HepG2 (cell line): ENCODE results near the gene NIT2. TPM values are rescaled to one million over a fixed set of nuclear protein-coding genes. Genes with fewer than 3 reads are reported as not detected.
A peak's percentile ranks its signal among the peaks of the same experiment; 100 is the strongest.

Source experiments
- ARNT ChIP-seq: fragments of 450-650 bp; IDR thresholded peaks from 2 replicates; pipeline ENCODE4 v1.6.1; 2017
- BORCS8-MEF2B ChIP-seq: sonication (generic); formaldehyde crosslinking; IDR thresholded peaks from 2 replicates; pipeline ENCODE4 v1.8.0; 2022; ENCODE audit warnings: mild to moderate bottlenecking, missing genetic modification reagents
- DR1 ChIP-seq: sonication (generic); formaldehyde crosslinking; IDR thresholded peaks from 2 replicates; pipeline ENCODE4 v1.8.0; 2021; ENCODE audit warnings: mild to moderate bottlenecking, missing genetic modification reagents, inconsistent platforms
- MTA3 ChIP-seq: sonication (generic); formaldehyde crosslinking; IDR thresholded peaks from 2 replicates; pipeline ENCODE4 v1.4.0; 2020; ENCODE audit warnings: missing genetic modification reagents
- SAP130 ChIP-seq: IDR thresholded peaks from 2 replicates; pipeline ENCODE4 v1.6.1; 2016; ENCODE audit warnings: low read depth
- SKI ChIP-seq: fragments of 450-650 bp; IDR thresholded peaks from one replicate; pipeline ENCODE4 v1.6.1; 2018; ENCODE audit warnings: mild to moderate bottlenecking; ENCODE audit not compliant: partially characterized antibody
- TAF15 ChIP-seq: fragments of 200-400 bp; formaldehyde crosslinking; IDR thresholded peaks from one replicate; pipeline ENCODE4 v1.6.1; 2018; ENCODE audit warnings: mild to moderate bottlenecking, low read depth, low read length; ENCODE audit not compliant: poor library complexity, severe bottlenecking
- ZFP36 ChIP-seq: fragments of 150-350 bp; IDR thresholded peaks from 2 replicates; pipeline ENCODE4 v1.6.1; 2018; ENCODE audit warnings: borderline replicate concordance, low read length, low read depth; ENCODE audit not compliant: partially characterized antibody
- ZFP62 ChIP-seq: sonication (generic); formaldehyde crosslinking; IDR thresholded peaks from 2 replicates; pipeline ENCODE4 v1.4.0; 2020; ENCODE audit warnings: missing genetic modification reagents
- ZNF318 ChIP-seq: sonication (generic); formaldehyde crosslinking; IDR thresholded peaks from 2 replicates; pipeline ENCODE4 v1.4.0; 2020; ENCODE audit warnings: mild to moderate bottlenecking, missing genetic modification reagents
- ZNF496 ChIP-seq: sonication (generic); formaldehyde crosslinking; IDR thresholded peaks from 2 replicates; pipeline ENCODE4 v1.8.1; 2023; ENCODE audit warnings: mild to moderate bottlenecking, moderate library complexity, missing genetic modification reagents; ENCODE audit not compliant: insufficient replicate concordance
- ZNF773 ChIP-seq: sonication (generic); formaldehyde crosslinking; IDR thresholded peaks from 2 replicates; pipeline ENCODE4 v1.4.0; 2020; ENCODE audit warnings: missing genetic modification reagents, borderline replicate concordance
- polyA plus RNA-seq, 8 experiments: library from polyadenylated mRNA; depleted of rRNA in 3 of 8; stranded (reverse) in 7 of 8; unstranded in 1 of 8; fragments of >200 nt; fragmentation: Illumina TruSeq in 4 of 8; extraction: Trizol in 4 of 8; gene quantifications; 2 replicates each; pipeline versions ENCODE4 v1.2.1 to v1.2.3, GENCODE V29; 2011 to 2016; ENCODE audit warnings: low read depth in 4 of 8, missing spikeins in 1 of 8, mixed read lengths in 1 of 8; ENCODE audit not compliant: insufficient read depth in 1 of 8
- total RNA-seq, 5 experiments: library from RNA; depleted of rRNA; stranded (reverse); fragments of >200 nt; fragmentation: Illumina TruSeq; extraction: Trizol; gene quantifications; 2 replicates each; pipeline ENCODE4 v1.2.3, GENCODE V29; 2016; ENCODE audit warnings: low read depth in 1 of 5

Gene NIT2
- total and polyA plus RNA-seq, 2 of the 13 experiments (the other 11 are each of a cell fraction or from before 2014, with no cell fraction given), result 43.4 to 49.1 TPM

GRCh38 chr3:100334488-100335351, at the start of gene NIT2 (continued):
- TF ChIP-seq ZNF318 (CRISPR knock-in tag) (0 out of 2 replicates have a peak, but pooled peaks have one; percentile 13), DR1 (CRISPR knock-in tag) (peak; percentile 50; the same call in 1 of the 2 replicates), ZFP62 (no peak), ZFP36 (no peak), BORCS8-MEF2B (CRISPR knock-in tag) (peak; percentile 73), ZNF496 (CRISPR knock-in tag) (no peak), TAF15 (no peak), ARNT (no peak), SAP130 (CRISPR knock-in tag) (peak; percentile 65; the same call in 1 of the 2 replicates), MTA3 (CRISPR knock-in tag) (no peak), ZNF773 (CRISPR knock-in tag) (no peak; the same call in 1 of the 2 replicates), SKI (peak; percentile 39)
